ENCODE measurements around the gene TMIGD3.
"Not testable (repeated sequence)": the region's sequence is repeated elsewhere in the genome, so short reads cannot be mapped to it uniquely, and the experiment has no call there.

TMIGD3 gene

GRCh38 chr1:111503585-111504060 is at the start of gene TMIGD3, which contains the start of gene ADORA3:
Gene TMIGD3 (minus strand): TSS chr1:111503633. CDS start chr1:111503354, 279 bp downstream.
Gene ADORA3 (minus strand): TSS chr1:111503633. CDS start chr1:111503354, 279 bp downstream.
- DNase-seq: no peak
- in situ Hi-C loops (cut with HindIII; ENCODE audit: low pct_ligation_motif_present, low pct_unique_long_range_greater_than_20kb, low sequenced_read_pairs): no loop called here

- peak; percentile 74 for DNase-seq
- in situ Hi-C loops (cut with HindIII; ENCODE audit: low pct_ligation_motif_present, low pct_unique_long_range_greater_than_20kb, low sequenced_read_pairs): no loop called here
Measured at GRCh38 chr1:111553196-111553595, 49.8 kb upstream of the TMIGD3 start.

GRCh38 chr1:111552587-111552986 is 49.2 kb upstream of the TMIGD3 start:
- no peak for DNase-seq
- in situ Hi-C loops (cut with HindIII; ENCODE audit: low pct_ligation_motif_present, low pct_unique_long_range_greater_than_20kb, low sequenced_read_pairs): no loop called here

- in situ Hi-C loops (cut with HindIII; ENCODE audit: low pct_ligation_motif_present, low pct_unique_long_range_greater_than_20kb, low sequenced_read_pairs): no loop called here
- DNase-seq: no peak
Measured at GRCh38 chr1:111551623-111552411, 48.4 kb upstream of the TMIGD3 start.

GRCh38 chr1:111547786-111548185 is 44.4 kb upstream of the TMIGD3 start:
- in situ Hi-C loops (cut with HindIII; ENCODE audit: low pct_ligation_motif_present, low pct_unique_long_range_greater_than_20kb, low sequenced_read_pairs); DNase-seq: not testable (repeated sequence)

GRCh38 chr1:111542187-111542586 is 38.8 kb upstream of the TMIGD3 start:
- in situ Hi-C loops (cut with HindIII; ENCODE audit: low pct_ligation_motif_present, low pct_unique_long_range_greater_than_20kb, low sequenced_read_pairs): no loop called here
- DNase-seq: no peak

GRCh38 chr1:111541721-111542120 is 38.3 kb upstream of the TMIGD3 start:
- DNase-seq: peak; percentile 63
- in situ Hi-C loops (cut with HindIII; ENCODE audit: low pct_ligation_motif_present, low pct_unique_long_range_greater_than_20kb, low sequenced_read_pairs): no loop called here

- in situ Hi-C loops (cut with HindIII; ENCODE audit: low pct_ligation_motif_present, low pct_unique_long_range_greater_than_20kb, low sequenced_read_pairs): no loop called here
- DNase-seq: no peak
Measured at GRCh38 chr1:111540928-111541327, 37.5 kb upstream of the TMIGD3 start.

GRCh38 chr1:111538343-111539025 is 35.1 kb upstream of the TMIGD3 start:
- in situ Hi-C loops (cut with HindIII; ENCODE audit: low pct_ligation_motif_present, low pct_unique_long_range_greater_than_20kb, low sequenced_read_pairs): no loop called here
- DNase-seq: no peak

- in situ Hi-C loops (cut with HindIII; ENCODE audit: low pct_ligation_motif_present, low pct_unique_long_range_greater_than_20kb, low sequenced_read_pairs): no loop called here
- DNase-seq: no peak
Measured at GRCh38 chr1:111535256-111536191, 32.1 kb upstream of the TMIGD3 start.

GRCh38 chr1:111520053-111520452 is 16.6 kb upstream of the TMIGD3 start:
- in situ Hi-C loops (cut with HindIII; ENCODE audit: low pct_ligation_motif_present, low pct_unique_long_range_greater_than_20kb, low sequenced_read_pairs): no loop called here
- DNase-seq: no peak

- DNase-seq: no peak
- in situ Hi-C loops (cut with HindIII; ENCODE audit: low pct_ligation_motif_present, low pct_unique_long_range_greater_than_20kb, low sequenced_read_pairs): no loop called here
Measured at GRCh38 chr1:111517469-111518225, 14.2 kb upstream of the TMIGD3 start.

GRCh38 chr1:111516005-111516535 is 12.6 kb upstream of the TMIGD3 start:
- peak; percentile 68 for DNase-seq
- in situ Hi-C loops (cut with HindIII; ENCODE audit: low pct_ligation_motif_present, low pct_unique_long_range_greater_than_20kb, low sequenced_read_pairs): no loop called here

GRCh38 chr1:111515291-111516004 is 12.0 kb upstream of the TMIGD3 start:
- peak; percentile 51 for DNase-seq
- in situ Hi-C loops (cut with HindIII; ENCODE audit: low pct_ligation_motif_present, low pct_unique_long_range_greater_than_20kb, low sequenced_read_pairs): no loop called here

GRCh38 chr1:111513410-111514020 is 10.1 kb upstream of the TMIGD3 start:
- DNase-seq: no peak
- in situ Hi-C loops (cut with HindIII; ENCODE audit: low pct_ligation_motif_present, low pct_unique_long_range_greater_than_20kb, low sequenced_read_pairs): no loop called here

GRCh38 chr1:111512931-111513330 is 9.5 kb upstream of the TMIGD3 start:
- in situ Hi-C loops (cut with HindIII; ENCODE audit: low pct_ligation_motif_present, low pct_unique_long_range_greater_than_20kb, low sequenced_read_pairs): no loop called here
- DNase-seq: no peak

Data from ACHN (cell line).